ENCODE data around the gene UGT2A3. TPM values are rescaled to one million over a fixed set of nuclear protein-coding genes. Genes with fewer than 3 reads are reported as not detected.
"Not testable (repeated sequence)": the region's sequence is repeated elsewhere in the genome, so short reads cannot be mapped to it uniquely, and the experiment has no call there.

Gene UGT2A3
- total RNA-seq, 1 donor from 2014 or later: not detected

DNA sequence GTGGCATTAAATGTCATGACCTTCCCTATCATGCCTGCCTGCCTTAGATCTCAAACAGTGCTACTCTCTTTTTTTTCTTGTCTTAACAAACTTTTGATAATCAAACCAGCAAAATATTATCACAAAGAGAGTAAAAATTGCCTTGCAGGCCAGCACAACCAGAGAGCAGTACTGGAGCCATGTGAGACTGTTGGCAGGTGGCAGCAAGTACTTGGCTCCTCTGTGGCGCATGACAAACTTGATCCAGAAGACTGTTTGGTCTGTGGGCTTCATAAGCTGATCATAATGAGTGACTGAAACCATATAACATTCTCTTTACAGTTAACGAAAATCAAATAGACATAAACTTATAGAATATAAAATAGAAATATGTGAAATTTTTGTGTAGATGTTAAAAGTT, 33.3 kb upstream of the UGT2A3 start:
- Mint-ChIP-seq H3K27ac (ENCODE audit: unreplicated experiment) (no peak overlapping the region), H3K4me1 (ENCODE audit: unreplicated experiment) (no peaks in the 10 kb centered on the region), H3K36me3 (ENCODE audit: low read depth, unreplicated experiment) (no peaks in the 10 kb centered on the region), H3K4me3 (ENCODE audit: unreplicated experiment) (no peak overlapping the region), H3K27me3 (ENCODE audit: unreplicated experiment) (no peaks in the 10 kb centered on the region), H3K9me3 (ENCODE audit: unreplicated experiment) (no peaks in the 10 kb centered on the region)
- TF ChIP-seq, protein P1, sequence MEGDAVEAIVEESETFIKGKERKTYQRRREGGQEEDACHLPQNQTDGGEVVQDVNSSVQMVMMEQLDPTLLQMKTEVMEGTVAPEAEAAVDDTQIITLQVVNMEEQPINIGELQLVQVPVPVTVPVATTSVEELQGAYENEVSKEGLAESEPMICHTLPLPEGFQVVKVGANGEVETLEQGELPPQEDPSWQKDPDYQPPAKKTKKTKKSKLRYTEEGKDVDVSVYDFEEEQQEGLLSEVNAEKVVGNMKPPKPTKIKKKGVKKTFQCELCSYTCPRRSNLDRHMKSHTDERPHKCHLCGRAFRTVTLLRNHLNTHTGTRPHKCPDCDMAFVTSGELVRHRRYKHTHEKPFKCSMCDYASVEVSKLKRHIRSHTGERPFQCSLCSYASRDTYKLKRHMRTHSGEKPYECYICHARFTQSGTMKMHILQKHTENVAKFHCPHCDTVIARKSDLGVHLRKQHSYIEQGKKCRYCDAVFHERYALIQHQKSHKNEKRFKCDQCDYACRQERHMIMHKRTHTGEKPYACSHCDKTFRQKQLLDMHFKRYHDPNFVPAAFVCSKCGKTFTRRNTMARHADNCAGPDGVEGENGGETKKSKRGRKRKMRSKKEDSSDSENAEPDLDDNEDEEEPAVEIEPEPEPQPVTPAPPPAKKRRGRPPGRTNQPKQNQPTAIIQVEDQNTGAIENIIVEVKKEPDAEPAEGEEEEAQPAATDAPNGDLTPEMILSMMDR (IDR thresholded peaks at IDR 0.05; ENCODE audit: unreplicated experiment): no peak
- no peak for DNase-seq (ENCODE audit: low spot score)

DNA sequence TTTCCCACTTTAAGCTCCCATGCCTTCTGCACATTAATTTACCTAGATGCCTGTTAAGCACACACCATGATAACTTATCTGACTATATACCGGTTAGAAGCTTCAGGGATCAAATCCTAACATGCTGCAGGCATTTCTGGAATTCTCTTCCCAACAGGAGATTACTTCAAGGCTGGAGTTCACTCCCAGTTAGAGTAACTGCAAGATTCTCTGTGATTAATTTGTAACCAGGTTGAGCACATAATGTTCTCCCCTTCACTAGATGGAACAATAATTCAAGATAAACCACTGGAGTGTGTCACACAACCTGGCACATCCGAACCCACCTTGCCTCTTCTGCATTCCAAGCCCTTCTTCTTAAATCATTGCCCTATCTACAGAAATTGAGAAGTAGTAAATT, 11.8 kb upstream of the UGT2A3 start:
- H3K27me3 Mint-ChIP-seq (ENCODE audit: unreplicated experiment): no peaks in the 10 kb centered on the region

DNA sequence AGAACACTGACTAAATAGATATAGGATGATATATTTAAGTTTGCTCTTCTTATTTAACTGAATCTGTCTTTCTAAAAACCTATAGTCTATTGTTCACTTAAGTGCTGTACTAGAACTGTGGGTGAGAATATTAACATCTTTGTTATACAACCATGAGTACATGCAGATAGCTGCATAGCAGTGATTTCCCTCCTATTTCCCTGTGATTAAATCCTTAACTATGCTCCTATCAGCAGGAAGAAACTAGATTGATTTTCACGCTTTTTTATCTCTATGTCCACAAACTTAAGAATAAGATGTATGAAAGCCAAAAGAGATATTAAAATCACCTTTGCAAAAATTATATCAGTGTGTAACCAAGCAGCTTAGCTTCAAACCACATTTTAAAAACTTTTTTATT, 11.3 kb upstream of the UGT2A3 start:
- H3K4me1 Mint-ChIP-seq (ENCODE audit: unreplicated experiment): no peaks in the 10 kb centered on the region
- H3K9me3 Mint-ChIP-seq (ENCODE audit: unreplicated experiment): peaks cover 4% of the 10 kb centered on the region
- no peak overlapping the region for H3K27ac Mint-ChIP-seq (ENCODE audit: unreplicated experiment)
- peaks cover 5% of the 10 kb centered on the region for H3K36me3 Mint-ChIP-seq (ENCODE audit: low read depth, unreplicated experiment)
- no peak overlapping the region for H3K4me3 Mint-ChIP-seq (ENCODE audit: unreplicated experiment)
- DNase-seq (ENCODE audit: low spot score): no peak
- H3K27me3 Mint-ChIP-seq (ENCODE audit: unreplicated experiment): no peaks in the 10 kb centered on the region
- TF ChIP-seq, protein P1 (IDR thresholded peaks at IDR 0.05; ENCODE audit: unreplicated experiment): no peak

More for the DNA sequence above, 11.8 kb upstream of the UGT2A3 start:
- TF ChIP-seq, protein P1 (IDR thresholded peaks at IDR 0.05; ENCODE audit: unreplicated experiment): no peak
- Mint-ChIP-seq H3K36me3 (ENCODE audit: low read depth, unreplicated experiment) (peaks cover 5% of the 10 kb centered on the region), H3K4me3 (ENCODE audit: unreplicated experiment) (no peak overlapping the region), H3K4me1 (ENCODE audit: unreplicated experiment) (no peaks in the 10 kb centered on the region), H3K27ac (ENCODE audit: unreplicated experiment) (no peak overlapping the region), H3K9me3 (ENCODE audit: unreplicated experiment) (peaks cover 4% of the 10 kb centered on the region)
- DNase-seq (ENCODE audit: low spot score): no peak

DNA sequence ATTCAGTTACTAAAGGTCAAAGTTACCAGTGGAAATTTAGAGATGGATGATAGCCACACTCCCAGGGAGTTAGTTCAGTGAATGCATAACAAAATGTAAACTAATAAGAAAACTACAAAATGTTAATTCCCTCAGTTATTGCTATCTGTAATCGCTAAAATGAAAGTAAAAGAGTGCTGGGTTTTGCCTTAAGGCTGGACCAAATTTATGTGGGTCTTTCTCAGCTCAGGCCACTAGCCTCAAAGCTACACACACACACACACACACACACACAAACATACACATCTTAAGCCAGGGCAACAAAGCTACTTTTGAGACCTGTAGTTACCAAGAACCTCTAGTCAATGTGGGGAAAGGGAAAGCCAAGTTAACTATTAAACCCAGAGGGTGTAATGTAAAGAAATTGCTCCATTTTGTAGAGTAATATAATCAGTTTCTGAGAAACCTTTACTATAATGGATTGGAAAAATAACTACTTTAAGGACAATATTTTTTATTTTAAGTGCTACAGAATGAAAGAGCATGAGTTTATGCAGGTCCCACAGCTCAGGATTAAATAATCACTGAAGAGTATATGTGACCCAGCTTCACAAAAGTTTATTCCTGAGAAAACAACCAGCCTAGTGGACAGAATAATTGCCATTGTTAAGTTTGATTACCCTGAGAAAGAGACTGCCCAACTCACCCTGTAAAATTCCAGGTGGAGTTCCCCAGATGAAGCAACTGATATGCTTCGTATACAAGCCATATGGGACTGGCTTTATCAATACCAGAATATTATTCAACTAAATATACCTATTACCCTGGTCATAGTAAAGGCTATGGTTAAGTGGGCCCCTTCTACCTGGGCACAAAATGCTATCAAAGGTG, 8.9 kb upstream of the UGT2A3 start:
- no peaks in the 10 kb centered on the region for H3K4me1 Mint-ChIP-seq (ENCODE audit: unreplicated experiment)
- H3K4me3 Mint-ChIP-seq (ENCODE audit: unreplicated experiment): no peak overlapping the region
- H3K27ac Mint-ChIP-seq (ENCODE audit: unreplicated experiment): no peak overlapping the region
- TF ChIP-seq, protein P1 (IDR thresholded peaks at IDR 0.05; ENCODE audit: unreplicated experiment): no peak
- no peaks in the 10 kb centered on the region for H3K9me3 Mint-ChIP-seq (ENCODE audit: unreplicated experiment)
- DNase-seq (ENCODE audit: low spot score): no peak
- H3K27me3 Mint-ChIP-seq (ENCODE audit: unreplicated experiment): no peaks in the 10 kb centered on the region
- H3K36me3 Mint-ChIP-seq (ENCODE audit: low read depth, unreplicated experiment): no peaks in the 10 kb centered on the region

DNA sequence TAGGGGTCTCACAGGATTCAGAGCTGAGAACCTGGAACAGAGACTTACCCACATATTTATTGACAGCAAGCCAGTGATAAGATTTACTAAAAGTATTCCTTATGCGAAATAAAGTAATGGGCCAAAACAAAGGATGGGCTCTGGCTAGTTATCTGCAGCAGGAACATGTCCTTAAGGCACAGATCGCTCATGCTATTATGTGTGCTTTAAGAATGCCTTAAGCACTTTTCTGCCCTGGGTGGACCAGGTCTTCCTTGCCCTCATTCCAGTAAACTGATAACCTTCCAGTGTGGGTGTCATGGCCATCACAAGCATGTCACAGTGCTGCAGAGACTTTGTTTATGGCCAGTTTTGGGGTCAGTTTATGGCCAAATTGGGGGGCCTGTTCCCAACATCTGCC, 7.5 kb upstream of the UGT2A3 start:
- H3K9me3 Mint-ChIP-seq (ENCODE audit: unreplicated experiment); H3K4me1 Mint-ChIP-seq (ENCODE audit: unreplicated experiment); H3K4me3 Mint-ChIP-seq (ENCODE audit: unreplicated experiment); H3K27ac Mint-ChIP-seq (ENCODE audit: unreplicated experiment); H3K36me3 Mint-ChIP-seq (ENCODE audit: low read depth, unreplicated experiment); H3K27me3 Mint-ChIP-seq (ENCODE audit: unreplicated experiment); DNase-seq (ENCODE audit: low spot score): not testable (repeated sequence)

All from endothelial cell (in vitro differentiated cells).